ENCODE data around the gene ZFYVE16. TPM values are rescaled to one million over a fixed set of nuclear protein-coding genes. Genes with fewer than 3 reads are reported as not detected.
"Not testable (repeated sequence)": the region's sequence is repeated elsewhere in the genome, so short reads cannot be mapped to it uniquely, and the experiment has no call there.

Gene ZFYVE16
- polyA plus RNA-seq, 2 of the 4 experiments (the other 2 are of a cell fraction): 16.4 to 26.2 TPM

- peak; percentile 75 for TF ChIP-seq MAFK (IDR thresholded peaks at IDR 0.05; ENCODE audit: partially characterized antibody)
- no peak for TF ChIP-seq CBX2 (IDR thresholded peaks at IDR 0.05; ENCODE audit: borderline replicate concordance, low read depth)
- POLR2A ChIA-PET: no interaction called here
- WGBS (ENCODE audit: missing lambda C conversion rate): 60% methylated on average over 3 of the region's 3 CpGs
- Histone ChIP-seq H3K27ac (no peak overlapping the region), H3K4me2 (no peak overlapping the region), H3K4me3 (no peak overlapping the region), H3K9me3 (no peaks in the 10 kb centered on the region), H3K4me1 (no peaks in the 10 kb centered on the region)
- FAIRE-seq: no peak
- CTCF ChIA-PET: no interaction called here
- no peak for ATAC-seq
- no peak for DNase-seq (ENCODE audit: low read depth in 1 of 2, low spot score in 1 of 2)
Observed at GRCh38 chr5:80376557-80376956, 31.3 kb upstream of the ZFYVE16 start.

GRCh38 chr5:80382488-80382887 is 25.4 kb upstream of the ZFYVE16 start:
- no peaks in the 10 kb centered on the region for H3K9me3 ChIP-seq
- TF ChIP-seq RAD21 (conservative IDR thresholded peaks at IDR 0.05 in 1 of 2, IDR thresholded peaks at IDR 0.05 in 1 of 2) (no peak), ELK1 (IDR thresholded peaks at IDR 0.05; ENCODE audit: low read depth, low read length) (no peak), CBX2 (IDR thresholded peaks at IDR 0.05; ENCODE audit: borderline replicate concordance, low read depth) (no peak), FOXS1 (CRISPR knock-in tag; IDR thresholded peaks at IDR 0.05) (no peak), EP300 (IDR thresholded peaks at IDR 0.05) (no peak), NR3C1 (IDR thresholded peaks at IDR 0.05) (no peak), POLR2A (IDR thresholded peaks at IDR 0.05; ENCODE audit: low read length) (no peak), CEBPB (IDR thresholded peaks at IDR 0.05) (no peak)
- H3K4me1 ChIP-seq: no peaks in the 10 kb centered on the region
- H3K27ac ChIP-seq: no peak overlapping the region
- DNase-seq (ENCODE audit: low read depth in 1 of 2, low spot score in 1 of 2) (no peak), FAIRE-seq (no peak), ATAC-seq (no peak)
- CTCF ChIA-PET: no interaction called here
- POLR2A ChIA-PET: no interaction called here
- no peak overlapping the region for H3K4me3 ChIP-seq
- 69% methylated on average over 4 of the region's 4 CpGs for WGBS (ENCODE audit: missing lambda C conversion rate)
- H3K4me2 ChIP-seq: no peak overlapping the region

GRCh38 chr5:80387063-80387768 is 20.6 kb upstream of the ZFYVE16 start:
- CTCF ChIA-PET: interaction anchor here (1.7 to 1.8 kb wide), 2 partner anchors 20 to 304 kb away, joined by 4 read pairs; partner anchors contain the start of gene ZFYVE16
- FAIRE-seq (no peak), ATAC-seq (no peak), DNase-seq (ENCODE audit: low read depth in 1 of 2, low spot score in 1 of 2) (no peak)
- Histone ChIP-seq H3K27ac (no peak overlapping the region), H3K4me2 (no peak overlapping the region), H3K4me1 (no peaks in the 10 kb centered on the region), H3K4me3 (no peak overlapping the region), H3K9me3 (0 out of 3 replicates have a peak, but pooled peaks cover under 1% of the 10 kb centered on the region)
- TF ChIP-seq POLR2AphosphoS2 (conservative IDR thresholded peaks at IDR 0.05; ENCODE audit: low read length) (no peak), ESRRA (IDR thresholded peaks at IDR 0.05; ENCODE audit: borderline replicate concordance, low read length) (no peak), RCOR1 (IDR thresholded peaks at IDR 0.05; ENCODE audit: low read depth, low read length) (no peak), USF2 (IDR thresholded peaks at IDR 0.05) (no peak), TP53 (CRISPR knock-in tag; IDR thresholded peaks at IDR 0.05) (no peak)
- 71% methylated on average over 3 of the region's 3 CpGs for whole genome bisulfite sequencing (ENCODE audit: missing lambda C conversion rate)
- POLR2A ChIA-PET: no interaction called here

GRCh38 chr5:80389580-80389979 is 18.3 kb upstream of the ZFYVE16 start:
- Histone ChIP-seq H3K9me3 (peaks cover 3% of the 10 kb centered on the region; the same call in 2 of the 3 replicates), H3K4me2 (no peak overlapping the region), H3K27ac (no peak overlapping the region), H3K4me1 (no peaks in the 10 kb centered on the region), H3K4me3 (no peak overlapping the region)
- no peak for DNase-seq (ENCODE audit: low read depth in 1 of 2, low spot score in 1 of 2)
- FAIRE-seq: no peak
- 52% methylated on average over 9 of the region's 9 CpGs for WGBS (ENCODE audit: missing lambda C conversion rate)
- ChIA-PET CTCF (no interaction called here), POLR2A (no interaction called here)
- no peak for TF ChIP-seq FOSB (CRISPR knock-in tag; IDR thresholded peaks at IDR 0.05)
- no peak for ATAC-seq

GRCh38 chr5:80390413-80390812 is 17.5 kb upstream of the ZFYVE16 start:
- POLR2A ChIA-PET; H3K4me1 ChIP-seq; H3K4me2 ChIP-seq; FAIRE-seq; H3K9me3 ChIP-seq; DNase-seq (ENCODE audit: low read depth in 1 of 2, low spot score in 1 of 2); CTCF ChIA-PET; H3K27ac ChIP-seq; H3K4me3 ChIP-seq: not testable (repeated sequence)
- ATAC-seq: peak in 1 of 2 experiments; percentile 41; a peak in 1 of 6 replicates
- WGBS (ENCODE audit: missing lambda C conversion rate): 33% methylated on average over 3 of the region's 3 CpGs

- H3K4me2 ChIP-seq; FAIRE-seq; ATAC-seq; H3K4me3 ChIP-seq; H3K27ac ChIP-seq; H3K4me1 ChIP-seq; CTCF ChIA-PET; POLR2A ChIA-PET; DNase-seq (ENCODE audit: low read depth in 1 of 2, low spot score in 1 of 2); H3K9me3 ChIP-seq: not testable (repeated sequence)
Observed at GRCh38 chr5:80391267-80391666, 16.6 kb upstream of the ZFYVE16 start.
